ENCODE results near the gene LTBP2. TPM values are rescaled to one million over a fixed set of nuclear protein-coding genes. Genes with fewer than 3 reads are reported as not detected.

LTBP2 gene
- 2.9 to 3.4 TPM (median 3.4 TPM) in 3 replicates for total RNA-seq

DNA sequence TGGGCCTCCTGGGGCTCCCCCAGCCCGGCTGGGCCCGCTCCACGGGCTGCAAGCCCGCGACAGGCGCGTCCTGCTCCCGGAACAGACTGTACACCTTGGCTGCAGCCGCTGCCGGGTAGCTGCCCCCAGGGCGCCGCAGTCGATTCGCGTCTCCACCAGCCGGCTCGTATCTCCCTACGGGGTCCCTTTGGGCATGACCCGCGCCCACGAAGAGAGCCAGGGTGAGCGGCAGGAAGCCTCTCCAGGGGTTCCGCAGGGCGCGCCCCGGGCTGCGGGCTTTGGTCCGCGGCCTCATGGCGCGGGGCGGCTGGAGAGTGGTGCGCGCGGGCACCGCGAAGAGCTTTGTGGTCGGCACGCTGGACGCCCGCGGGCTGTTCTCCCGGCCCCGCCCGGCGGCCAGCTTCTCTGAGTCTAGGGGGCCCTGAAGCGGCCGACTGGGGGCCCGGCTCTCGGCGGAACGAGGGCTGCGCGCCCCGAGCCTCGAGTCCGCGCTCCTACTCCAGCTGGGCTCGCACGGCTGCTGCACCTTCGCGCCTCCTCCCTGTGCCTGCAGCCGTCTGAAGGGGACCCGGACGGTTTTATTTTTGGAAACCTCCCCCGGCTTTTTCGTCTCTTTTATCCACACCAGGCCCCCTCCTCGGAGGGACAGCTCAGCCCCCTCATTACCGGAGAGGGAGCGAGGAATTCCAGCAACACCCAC lies at the start of gene LTBP2:
Gene LTBP2, minus strand, starts transcription at position 588 of the 700 bp plus-strand sequence. Its CDS starts 293 bp downstream, at position 295.
- TF ChIP-seq, protein P1, sequence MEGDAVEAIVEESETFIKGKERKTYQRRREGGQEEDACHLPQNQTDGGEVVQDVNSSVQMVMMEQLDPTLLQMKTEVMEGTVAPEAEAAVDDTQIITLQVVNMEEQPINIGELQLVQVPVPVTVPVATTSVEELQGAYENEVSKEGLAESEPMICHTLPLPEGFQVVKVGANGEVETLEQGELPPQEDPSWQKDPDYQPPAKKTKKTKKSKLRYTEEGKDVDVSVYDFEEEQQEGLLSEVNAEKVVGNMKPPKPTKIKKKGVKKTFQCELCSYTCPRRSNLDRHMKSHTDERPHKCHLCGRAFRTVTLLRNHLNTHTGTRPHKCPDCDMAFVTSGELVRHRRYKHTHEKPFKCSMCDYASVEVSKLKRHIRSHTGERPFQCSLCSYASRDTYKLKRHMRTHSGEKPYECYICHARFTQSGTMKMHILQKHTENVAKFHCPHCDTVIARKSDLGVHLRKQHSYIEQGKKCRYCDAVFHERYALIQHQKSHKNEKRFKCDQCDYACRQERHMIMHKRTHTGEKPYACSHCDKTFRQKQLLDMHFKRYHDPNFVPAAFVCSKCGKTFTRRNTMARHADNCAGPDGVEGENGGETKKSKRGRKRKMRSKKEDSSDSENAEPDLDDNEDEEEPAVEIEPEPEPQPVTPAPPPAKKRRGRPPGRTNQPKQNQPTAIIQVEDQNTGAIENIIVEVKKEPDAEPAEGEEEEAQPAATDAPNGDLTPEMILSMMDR (IDR thresholded peaks at IDR 0.05; ENCODE audit: unreplicated experiment), result no peak
- Mint-ChIP-seq H3K9me3 (no peaks in the 10 kb centered on the region), H3K27me3 (ENCODE audit: low read depth) (peaks cover 65% of the 10 kb centered on the region), H3K4me1 (no peaks in the 10 kb centered on the region), H3K36me3 (no peaks in the 10 kb centered on the region), H3K4me3 (peak within 1 kb of the TSS; percentile 65), H3K27ac (no peak within 1 kb of the TSS)
- DNase-seq (ENCODE audit: low spot score in 2 of 2, unreplicated experiment in 2 of 2), result no peak

DNA sequence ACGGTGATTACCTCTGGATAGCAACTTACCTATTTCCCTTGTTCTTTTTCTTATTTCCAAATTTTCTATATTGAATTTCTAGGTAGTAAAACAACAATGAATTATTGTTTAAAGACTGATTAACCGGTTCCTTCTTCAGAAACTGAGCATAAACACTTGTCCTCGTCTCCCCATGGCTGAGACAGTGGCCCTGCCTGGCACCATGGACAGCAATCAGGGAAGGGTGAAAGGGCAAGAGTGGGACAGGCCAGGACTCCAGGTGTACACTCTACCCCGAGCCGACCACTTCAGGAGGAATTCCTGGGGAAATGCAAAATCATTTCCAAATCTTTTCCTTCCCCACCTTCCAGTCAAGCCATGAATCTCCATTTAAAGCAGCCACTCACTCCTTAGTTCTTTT lies 48.8 kb upstream of the LTBP2 start:
- no peak for DNase-seq (ENCODE audit: low spot score in 2 of 2, unreplicated experiment in 2 of 2)
- Mint-ChIP-seq H3K4me1 (no peaks in the 10 kb centered on the region), H3K27me3 (ENCODE audit: low read depth) (no peaks in the 10 kb centered on the region), H3K27ac (no peak overlapping the region), H3K36me3 (peaks cover 21% of the 10 kb centered on the region), H3K9me3 (no peaks in the 10 kb centered on the region), H3K4me3 (no peak overlapping the region)
- TF ChIP-seq, protein P1 (IDR thresholded peaks at IDR 0.05; ENCODE audit: unreplicated experiment), result no peak

DNA sequence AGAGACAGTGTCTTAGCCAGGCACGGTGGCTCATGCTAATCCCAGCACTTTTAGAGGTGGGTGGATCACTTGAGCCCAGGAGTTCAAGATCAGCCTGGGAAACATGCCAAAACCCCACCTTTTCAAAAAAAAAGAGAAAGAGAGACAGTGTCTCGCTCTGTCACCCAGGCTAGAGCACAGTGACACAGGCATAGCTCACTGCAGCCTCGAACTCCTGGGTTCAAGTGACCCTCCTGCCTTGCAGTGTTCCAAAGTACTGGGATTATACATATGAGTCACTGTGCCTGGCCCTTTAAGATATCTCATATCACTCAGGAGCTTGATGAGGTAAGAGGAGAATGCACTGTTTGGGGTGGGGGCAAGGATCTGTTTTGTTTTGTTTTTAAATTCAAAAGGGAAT lies 48.1 kb upstream of the LTBP2 start:
- no peaks in the 10 kb centered on the region for H3K27me3 Mint-ChIP-seq (ENCODE audit: low read depth)
- no peak overlapping the region for H3K4me3 Mint-ChIP-seq
- TF ChIP-seq, protein P1 (IDR thresholded peaks at IDR 0.05; ENCODE audit: unreplicated experiment), result no peak
- no peak overlapping the region for H3K27ac Mint-ChIP-seq
- no peak for DNase-seq (ENCODE audit: low spot score in 2 of 2, unreplicated experiment in 2 of 2)
- H3K36me3 Mint-ChIP-seq, result peaks cover 19% of the 10 kb centered on the region
- peaks cover 4% of the 10 kb centered on the region for H3K4me1 Mint-ChIP-seq
- no peaks in the 10 kb centered on the region for H3K9me3 Mint-ChIP-seq

DNA sequence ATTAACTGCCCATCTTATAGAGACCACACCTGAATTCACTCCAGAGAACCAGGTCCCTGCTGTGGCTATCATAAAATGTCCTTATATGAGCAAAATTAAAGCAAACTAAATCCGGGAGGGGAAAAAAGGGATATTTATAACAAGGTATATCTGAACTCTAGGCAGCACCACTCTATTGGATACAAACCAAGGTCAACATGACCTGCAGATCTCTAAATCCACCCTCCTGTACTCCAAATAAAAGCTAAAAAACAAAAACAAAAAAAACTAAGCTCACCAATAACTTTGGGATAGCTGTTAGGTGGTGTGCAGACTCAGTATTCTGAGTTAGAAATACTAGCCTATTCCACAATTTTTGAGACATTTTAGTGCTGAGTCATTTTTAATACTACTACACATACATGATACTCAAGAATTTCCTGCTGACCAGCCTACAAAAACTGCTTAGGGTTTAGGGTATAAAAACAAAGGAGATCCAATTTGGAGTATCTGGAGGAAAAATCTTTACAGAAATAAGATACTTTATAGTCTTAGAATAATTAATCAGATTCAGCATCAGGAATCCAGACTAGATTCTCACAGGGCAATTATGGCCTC lies 46.6 kb upstream of the LTBP2 start:
- Mint-ChIP-seq H3K9me3 (no peaks in the 10 kb centered on the region), H3K27ac (no peak overlapping the region), H3K36me3 (peaks cover 10% of the 10 kb centered on the region), H3K4me3 (no peak overlapping the region), H3K4me1 (peaks cover 4% of the 10 kb centered on the region), H3K27me3 (ENCODE audit: low read depth) (no peaks in the 10 kb centered on the region)
- TF ChIP-seq, protein P1 (IDR thresholded peaks at IDR 0.05; ENCODE audit: unreplicated experiment), result no peak
- no peak for DNase-seq (ENCODE audit: low spot score in 2 of 2, unreplicated experiment in 2 of 2)

DNA sequence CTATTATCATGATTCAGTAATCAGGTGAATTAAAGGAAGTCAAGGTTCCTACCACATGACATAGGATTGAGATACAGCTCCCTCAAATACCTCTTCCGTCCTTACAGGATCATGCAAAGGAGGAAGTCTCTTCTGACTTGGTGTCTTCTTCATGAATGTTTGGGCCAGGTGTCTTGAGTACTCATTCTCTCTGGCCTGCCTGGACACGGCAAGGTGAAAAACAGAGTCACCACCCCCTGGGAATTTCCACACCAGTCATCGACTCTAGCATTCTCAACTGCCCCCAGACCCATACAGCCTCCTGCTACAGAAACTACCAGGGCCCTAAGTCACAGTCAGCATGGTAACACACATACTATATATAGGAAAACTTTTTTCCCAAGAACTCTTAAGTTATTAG lies 44.9 kb upstream of the LTBP2 start:
- Mint-ChIP-seq H3K4me3 (no peak overlapping the region), H3K9me3 (no peaks in the 10 kb centered on the region), H3K27me3 (ENCODE audit: low read depth) (no peaks in the 10 kb centered on the region), H3K27ac (no peak overlapping the region), H3K36me3 (peaks cover 5% of the 10 kb centered on the region), H3K4me1 (peaks cover 4% of the 10 kb centered on the region)
- no peak for DNase-seq (ENCODE audit: low spot score in 2 of 2, unreplicated experiment in 2 of 2)
- TF ChIP-seq, protein P1 (IDR thresholded peaks at IDR 0.05; ENCODE audit: unreplicated experiment), result no peak

Measured in mesothelial cell of epicardium (in vitro differentiated cells).